ENCODE measurements around the gene AVPR1B.

Gene AVPR1B

DNA sequence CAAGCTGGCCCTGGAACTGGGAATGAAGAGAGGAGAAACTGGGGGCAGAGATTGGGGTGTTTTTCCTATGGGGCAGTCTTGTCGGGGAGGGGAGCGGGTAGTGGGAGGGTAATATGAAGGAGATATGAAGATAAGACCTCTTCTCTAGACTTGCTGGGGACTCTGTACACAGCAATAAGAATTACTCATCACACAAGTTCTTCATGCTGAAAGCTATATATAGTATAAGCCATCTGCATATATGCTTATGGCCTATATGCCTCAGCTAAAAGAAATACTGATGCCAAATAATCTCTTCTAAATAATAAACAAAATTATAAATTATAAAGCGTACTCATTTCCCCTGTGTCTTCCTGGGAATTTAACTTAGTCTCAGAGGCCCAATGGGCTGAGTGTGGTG lies 56.3 kb downstream of the AVPR1B start:
- Histone ChIP-seq H3K36me3 (ENCODE audit: control insufficient read depth, insufficient read depth, low read length) (peaks cover 14% of the 10 kb centered on the region), H3K27me3 (replicated peaks; ENCODE audit: control insufficient read depth, insufficient read depth, low read length) (no peaks in the 10 kb centered on the region), H3K4me3 (replicated peaks; ENCODE audit: low read depth, low read length) (no peak overlapping the region)
- no peak for DNase-seq (ENCODE audit: extremely low read depth, insufficient read length)
- TF ChIP-seq, protein P1, sequence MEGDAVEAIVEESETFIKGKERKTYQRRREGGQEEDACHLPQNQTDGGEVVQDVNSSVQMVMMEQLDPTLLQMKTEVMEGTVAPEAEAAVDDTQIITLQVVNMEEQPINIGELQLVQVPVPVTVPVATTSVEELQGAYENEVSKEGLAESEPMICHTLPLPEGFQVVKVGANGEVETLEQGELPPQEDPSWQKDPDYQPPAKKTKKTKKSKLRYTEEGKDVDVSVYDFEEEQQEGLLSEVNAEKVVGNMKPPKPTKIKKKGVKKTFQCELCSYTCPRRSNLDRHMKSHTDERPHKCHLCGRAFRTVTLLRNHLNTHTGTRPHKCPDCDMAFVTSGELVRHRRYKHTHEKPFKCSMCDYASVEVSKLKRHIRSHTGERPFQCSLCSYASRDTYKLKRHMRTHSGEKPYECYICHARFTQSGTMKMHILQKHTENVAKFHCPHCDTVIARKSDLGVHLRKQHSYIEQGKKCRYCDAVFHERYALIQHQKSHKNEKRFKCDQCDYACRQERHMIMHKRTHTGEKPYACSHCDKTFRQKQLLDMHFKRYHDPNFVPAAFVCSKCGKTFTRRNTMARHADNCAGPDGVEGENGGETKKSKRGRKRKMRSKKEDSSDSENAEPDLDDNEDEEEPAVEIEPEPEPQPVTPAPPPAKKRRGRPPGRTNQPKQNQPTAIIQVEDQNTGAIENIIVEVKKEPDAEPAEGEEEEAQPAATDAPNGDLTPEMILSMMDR (IDR thresholded peaks at IDR 0.05; ENCODE audit: insufficient read depth, low read length, poor library complexity, severe bottlenecking): no peak
